ENCODE measurements around the gene DOCK8.

Gene DOCK8

DNA sequence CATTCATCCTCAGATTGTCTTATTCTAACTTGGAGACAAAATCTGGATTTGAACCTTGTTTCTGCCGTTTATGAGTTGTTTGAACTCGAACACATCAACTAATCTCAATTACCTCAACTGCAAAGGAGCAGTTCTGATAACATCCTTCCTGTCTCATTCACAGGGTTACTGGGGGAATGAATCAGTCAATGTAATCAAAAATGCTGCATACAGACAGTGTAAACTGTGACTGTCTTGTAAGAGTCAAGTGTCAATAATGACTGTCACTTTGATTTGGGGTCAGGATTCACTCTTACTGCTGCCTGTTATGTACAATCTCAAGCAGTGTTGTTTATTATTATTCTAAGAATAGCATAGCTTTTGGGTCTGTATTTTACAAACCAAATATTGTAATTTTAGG, 273.8 kb downstream of the DOCK8 start:
- TF ChIP-seq, protein P1, sequence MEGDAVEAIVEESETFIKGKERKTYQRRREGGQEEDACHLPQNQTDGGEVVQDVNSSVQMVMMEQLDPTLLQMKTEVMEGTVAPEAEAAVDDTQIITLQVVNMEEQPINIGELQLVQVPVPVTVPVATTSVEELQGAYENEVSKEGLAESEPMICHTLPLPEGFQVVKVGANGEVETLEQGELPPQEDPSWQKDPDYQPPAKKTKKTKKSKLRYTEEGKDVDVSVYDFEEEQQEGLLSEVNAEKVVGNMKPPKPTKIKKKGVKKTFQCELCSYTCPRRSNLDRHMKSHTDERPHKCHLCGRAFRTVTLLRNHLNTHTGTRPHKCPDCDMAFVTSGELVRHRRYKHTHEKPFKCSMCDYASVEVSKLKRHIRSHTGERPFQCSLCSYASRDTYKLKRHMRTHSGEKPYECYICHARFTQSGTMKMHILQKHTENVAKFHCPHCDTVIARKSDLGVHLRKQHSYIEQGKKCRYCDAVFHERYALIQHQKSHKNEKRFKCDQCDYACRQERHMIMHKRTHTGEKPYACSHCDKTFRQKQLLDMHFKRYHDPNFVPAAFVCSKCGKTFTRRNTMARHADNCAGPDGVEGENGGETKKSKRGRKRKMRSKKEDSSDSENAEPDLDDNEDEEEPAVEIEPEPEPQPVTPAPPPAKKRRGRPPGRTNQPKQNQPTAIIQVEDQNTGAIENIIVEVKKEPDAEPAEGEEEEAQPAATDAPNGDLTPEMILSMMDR (IDR thresholded peaks at IDR 0.05; ENCODE audit: low read depth, low read length, missing control alignments) = no peak
- H3K4me3 ChIP-seq (ENCODE audit: low read depth, low read length) = no peak overlapping the region

DNA sequence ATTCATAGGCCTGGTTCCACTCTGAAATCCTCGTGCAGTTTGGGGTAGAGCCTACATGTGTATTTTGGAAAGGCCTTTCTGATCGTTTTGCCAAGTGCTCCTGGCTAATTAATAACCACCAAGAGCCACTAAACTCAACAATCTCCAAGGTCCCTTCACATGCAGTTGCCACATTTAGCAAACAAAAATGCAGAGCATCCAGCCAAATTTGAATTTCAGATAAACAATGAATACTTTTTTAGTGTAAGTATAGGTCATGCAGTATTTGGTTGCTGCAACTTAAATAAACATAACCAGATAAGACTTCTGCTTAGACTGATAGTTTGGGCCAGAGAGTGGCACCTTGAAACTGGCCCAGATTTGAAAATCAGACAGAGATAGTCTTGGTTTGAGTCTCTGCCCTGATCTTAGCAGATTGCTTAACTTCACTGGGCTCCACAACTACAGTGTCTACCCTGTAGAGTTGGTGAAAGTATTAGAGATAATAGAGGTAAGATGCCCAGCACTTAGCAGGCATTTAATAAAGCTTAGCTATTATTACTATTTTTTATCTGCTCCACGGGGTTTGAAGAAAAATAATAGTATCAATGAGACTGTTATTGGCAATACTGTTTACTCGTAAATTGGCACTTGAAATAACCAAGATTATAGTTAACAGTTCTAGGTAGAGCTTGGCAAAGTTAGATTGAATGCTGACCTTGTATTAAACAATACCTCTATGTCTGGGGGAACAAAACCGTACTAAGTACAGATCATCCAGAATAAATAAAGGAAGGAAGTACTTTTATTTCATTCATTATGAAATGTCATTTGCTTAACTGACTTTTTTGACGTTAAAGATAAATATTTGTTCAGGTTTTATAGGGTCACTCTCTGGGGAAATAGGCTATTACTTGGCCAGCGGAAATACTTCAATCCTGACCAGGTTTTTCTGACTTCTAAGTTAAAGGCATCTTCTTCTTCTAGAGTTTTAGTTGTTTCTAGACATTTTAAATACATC, 274.8 kb downstream of the DOCK8 start:
- Histone ChIP-seq H3K27me3 (replicated peaks) (no peaks in the 10 kb centered on the region), H3K4me3 (ENCODE audit: low read depth, low read length) (no peak overlapping the region), H3K27ac (no peak overlapping the region), H3K36me3 (replicated peaks) (no peaks in the 10 kb centered on the region)
- TF ChIP-seq, protein P1 (IDR thresholded peaks at IDR 0.05; ENCODE audit: low read depth, low read length, missing control alignments) = no peak
- no peak for DNase-seq
- in situ Hi-C loops (cut with HindIII; ENCODE audit: low pct_ligation_motif_present, low sequenced_read_pairs) = no loop called here

More for the DNA sequence above, 273.8 kb downstream of the DOCK8 start:
- no peak for DNase-seq
- H3K27ac ChIP-seq = no peak overlapping the region
- H3K27me3 ChIP-seq (replicated peaks) = no peaks in the 10 kb centered on the region
- in situ Hi-C loops (cut with HindIII; ENCODE audit: low pct_ligation_motif_present, low sequenced_read_pairs) = no loop called here
- no peaks in the 10 kb centered on the region for H3K36me3 ChIP-seq (replicated peaks)

DNA sequence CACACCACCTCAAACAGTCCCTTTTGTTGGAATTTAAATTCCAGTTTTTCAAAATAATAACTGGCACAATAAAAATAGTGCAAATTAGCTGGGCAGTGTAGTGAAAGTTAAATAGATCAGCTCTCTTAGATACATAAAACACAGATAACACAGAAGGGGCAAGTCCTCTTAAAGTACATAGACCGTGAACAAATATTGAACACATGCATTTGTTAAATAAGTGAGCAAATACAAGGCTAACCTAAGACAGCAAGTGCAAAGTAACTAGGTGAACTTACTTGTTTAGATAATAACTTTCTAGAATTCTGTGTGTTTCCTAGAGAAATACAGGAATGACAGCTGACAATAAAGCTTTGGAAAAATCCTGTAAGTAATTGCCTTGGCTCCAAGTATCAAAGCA, 280.1 kb downstream of the DOCK8 start:
- H3K4me3 ChIP-seq (ENCODE audit: low read depth, low read length) = no peak overlapping the region
- H3K36me3 ChIP-seq (replicated peaks) = no peaks in the 10 kb centered on the region
- in situ Hi-C loops (cut with HindIII; ENCODE audit: low pct_ligation_motif_present, low sequenced_read_pairs) = no loop called here
- TF ChIP-seq, protein P1 (IDR thresholded peaks at IDR 0.05; ENCODE audit: low read depth, low read length, missing control alignments) = no peak
- DNase-seq = no peak
- no peaks in the 10 kb centered on the region for H3K27me3 ChIP-seq (replicated peaks)
- no peak overlapping the region for H3K27ac ChIP-seq

DNA sequence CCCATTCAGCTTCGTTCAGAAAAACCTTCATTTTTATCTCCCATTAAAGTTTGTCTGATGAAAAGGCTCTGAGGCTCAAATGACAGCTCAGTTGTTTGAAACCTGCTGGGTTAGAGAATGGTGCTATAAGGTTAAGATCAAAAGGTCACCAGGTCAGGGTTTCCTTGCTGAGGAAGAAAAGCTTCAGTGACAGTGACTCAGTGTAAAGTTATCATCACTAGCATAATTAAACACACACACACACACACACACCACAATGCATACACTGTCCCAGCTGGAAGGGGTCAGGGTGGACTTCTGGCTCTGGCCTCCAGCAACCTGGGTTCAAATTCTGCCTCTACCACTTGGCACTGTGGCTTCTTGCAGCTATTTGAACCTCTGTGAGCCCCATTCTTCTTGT, 281.1 kb downstream of the DOCK8 start:
- no peaks in the 10 kb centered on the region for H3K27me3 ChIP-seq (replicated peaks)
- TF ChIP-seq, protein P1 (IDR thresholded peaks at IDR 0.05; ENCODE audit: low read depth, low read length, missing control alignments) = no peak
- H3K27ac ChIP-seq = no peak overlapping the region
- in situ Hi-C loops (cut with HindIII; ENCODE audit: low pct_ligation_motif_present, low sequenced_read_pairs) = no loop called here
- no peak overlapping the region for H3K4me3 ChIP-seq (ENCODE audit: low read depth, low read length)
- no peaks in the 10 kb centered on the region for H3K36me3 ChIP-seq (replicated peaks)
- no peak for DNase-seq

DNA sequence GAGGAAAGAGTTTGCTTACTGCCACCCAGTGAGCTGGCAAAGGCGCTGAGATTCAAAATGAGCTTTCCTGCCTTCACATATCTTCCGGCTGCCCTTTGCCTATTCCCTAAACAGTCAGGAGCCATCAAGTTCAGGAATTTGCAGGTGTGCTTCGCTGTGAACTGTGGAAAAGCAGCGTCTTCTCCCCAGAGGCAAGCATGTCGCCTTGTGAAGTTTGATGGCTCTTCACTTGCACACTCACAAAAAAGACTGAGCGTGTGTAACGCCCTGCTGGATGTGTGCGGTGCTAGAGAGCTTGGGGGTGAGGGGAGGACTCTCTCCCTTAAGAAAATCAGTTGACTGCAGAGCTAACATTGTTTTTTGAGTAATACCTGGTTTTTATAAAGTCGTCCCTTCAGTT, 288.7 kb downstream of the DOCK8 start:
- in situ Hi-C loops (cut with HindIII; ENCODE audit: low pct_ligation_motif_present, low sequenced_read_pairs) = no loop called here
- Histone ChIP-seq H3K27ac (no peak overlapping the region), H3K27me3 (replicated peaks) (peaks cover 24% of the 10 kb centered on the region), H3K36me3 (replicated peaks) (no peaks in the 10 kb centered on the region), H3K4me3 (ENCODE audit: low read depth, low read length) (no peak overlapping the region)
- TF ChIP-seq, protein P1 (IDR thresholded peaks at IDR 0.05; ENCODE audit: low read depth, low read length, missing control alignments) = no peak
- DNase-seq = no peak

Measured in brain microvascular endothelial cell (primary cell).